Amniotic epithelial cell (primary cell): Measurements from ENCODE around the gene SYAP1.
"Not testable (repeated sequence)": the region's sequence is repeated elsewhere in the genome, so short reads cannot be mapped to it uniquely, and the experiment has no call there.

Experiments
- DNase-seq: peaks from one replicate; pipeline ENCODE4 v3.0.0-alpha.2; 2010; ENCODE audit warnings: low read depth

The SYAP1 gene

DNA sequence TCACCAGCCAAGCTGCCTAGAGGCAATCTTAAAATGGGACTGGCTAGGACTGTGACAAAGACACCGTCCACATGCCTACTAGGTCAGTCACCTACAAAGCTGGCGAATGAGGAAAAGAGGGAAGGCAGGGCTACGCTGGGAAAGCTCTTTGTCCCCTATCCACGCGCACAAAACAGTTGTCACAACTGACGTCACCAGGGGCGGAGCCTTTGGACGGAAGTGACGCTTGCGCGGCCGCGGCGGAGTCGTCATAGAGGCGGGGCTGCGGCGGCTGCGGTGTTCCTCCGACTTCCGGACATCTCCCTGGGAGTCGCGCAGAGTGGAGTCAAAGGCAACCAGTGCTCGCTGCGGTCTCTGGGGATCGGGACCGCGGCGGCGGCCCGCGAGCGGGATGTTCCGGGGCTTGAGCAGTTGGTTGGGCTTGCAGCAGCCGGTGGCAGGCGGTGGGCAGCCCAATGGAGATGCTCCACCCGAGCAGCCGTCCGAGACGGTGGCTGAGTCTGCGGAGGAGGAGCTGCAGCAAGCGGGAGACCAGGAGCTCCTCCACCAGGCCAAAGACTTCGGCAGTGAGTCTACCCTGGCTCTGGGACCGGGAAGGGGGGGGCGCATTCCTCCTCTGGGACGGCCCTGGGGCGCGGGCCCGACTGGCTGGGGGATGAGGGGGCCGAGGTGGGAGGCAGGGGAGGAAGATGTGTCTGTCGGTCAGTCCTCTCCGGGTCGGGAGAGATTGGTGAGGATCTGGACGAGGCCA lies at the start of gene SYAP1:
Gene SYAP1, plus strand, starts transcription at position 279 of the 751 bp plus-strand sequence. Its CDS starts 113 bp downstream, at position 392.
- DNase-seq = peak; percentile 88

DNA sequence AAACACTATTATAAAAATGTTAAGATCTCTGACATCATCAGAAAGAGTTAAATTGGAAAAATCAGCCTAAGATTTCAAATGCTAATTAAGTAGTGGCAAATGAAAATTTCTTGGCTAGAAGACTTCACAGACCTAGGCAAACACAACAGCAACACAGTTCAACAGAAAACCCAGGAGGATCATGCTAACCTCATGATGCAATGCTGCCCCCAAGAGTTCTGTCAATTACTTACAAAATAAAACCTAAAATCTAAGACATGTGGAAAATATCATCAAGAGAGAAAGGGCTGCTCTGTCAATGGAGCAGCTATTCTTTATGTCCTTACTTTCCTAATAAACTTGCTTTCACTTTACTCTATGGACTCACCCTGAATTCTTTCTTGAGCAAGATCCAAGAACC lies 48.4 kb upstream of the SYAP1 start:
- peak; percentile 55 for DNase-seq

DNA sequence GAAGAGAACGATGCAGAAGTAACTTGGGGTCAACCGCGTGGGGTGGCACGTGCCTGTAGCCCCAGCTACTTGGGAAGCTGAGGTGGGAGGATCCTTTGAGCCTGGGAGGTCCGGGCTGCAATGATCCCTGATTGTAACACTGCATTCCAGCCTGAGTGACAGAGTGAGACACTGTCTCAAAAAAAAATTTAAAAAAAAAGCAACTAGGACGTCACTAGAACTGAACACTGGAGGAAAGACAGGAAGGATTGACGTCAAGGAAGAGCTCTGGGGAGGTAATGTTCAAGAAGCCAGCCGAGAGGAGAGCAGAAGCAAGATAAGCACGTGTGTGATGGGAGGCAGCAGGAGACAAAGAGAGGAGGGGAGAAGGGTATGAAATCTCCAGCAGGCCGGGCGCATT lies 40.7 kb upstream of the SYAP1 start:
- peak; percentile 45 for DNase-seq

DNA sequence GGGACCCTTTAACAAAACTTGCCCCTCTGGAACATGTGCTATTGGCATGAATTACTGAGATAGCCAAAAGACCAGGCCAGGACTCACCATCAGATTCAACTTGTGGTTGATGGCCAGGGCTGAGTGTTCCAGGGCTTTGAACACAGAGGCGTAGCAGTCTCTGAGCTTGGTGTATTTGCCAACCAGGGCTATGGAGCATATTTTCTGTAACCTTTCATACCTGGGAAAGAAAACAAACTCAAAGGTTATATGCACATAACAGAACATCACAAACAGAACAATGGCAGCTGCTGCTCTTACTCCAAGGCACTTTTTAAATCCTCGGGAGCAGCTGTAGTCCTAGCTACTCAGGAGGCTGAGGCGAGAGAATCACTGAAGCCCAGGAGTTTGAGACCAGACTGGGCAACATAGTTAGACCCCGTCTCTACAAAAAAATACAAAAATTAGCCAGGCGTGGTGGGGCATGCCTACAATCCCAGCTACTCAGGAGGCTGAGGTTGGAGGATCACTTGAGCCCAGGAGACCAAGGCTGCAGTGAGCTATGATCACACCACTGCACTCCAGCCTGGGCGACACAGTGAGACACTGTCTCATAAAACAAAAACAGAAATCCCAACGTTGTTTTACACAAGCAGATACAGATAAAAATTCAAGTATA lies 36.3 kb upstream of the SYAP1 start:
- no peak for DNase-seq

DNA sequence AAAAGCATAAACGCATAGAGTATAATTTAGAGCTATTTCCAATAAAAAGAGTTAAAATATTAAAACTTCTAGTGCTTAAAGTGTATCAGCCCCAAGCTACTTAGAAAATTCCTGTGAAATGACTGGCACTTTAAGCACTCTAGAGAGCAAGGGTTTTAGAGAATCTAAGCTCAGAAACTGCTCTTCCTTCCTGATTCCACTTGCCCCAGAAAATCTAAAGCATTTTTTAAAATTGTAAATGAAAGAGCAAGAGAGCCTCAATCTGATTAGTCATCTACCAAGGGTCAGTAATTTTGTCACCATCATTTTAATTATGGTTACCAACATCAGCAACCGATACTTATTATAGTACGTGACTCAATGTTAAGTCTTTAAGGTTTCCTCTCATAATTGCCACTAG lies 31.9 kb upstream of the SYAP1 start:
- no peak for DNase-seq

- peak; percentile 21 for DNase-seq
Measured at GRCh38 chrX:16695079-16695676, 24.2 kb upstream of the SYAP1 start.

GRCh38 chrX:16696956-16697355 lies 22.5 kb upstream of the SYAP1 start:
- no peak for DNase-seq

GRCh38 chrX:16699389-16699788 lies 20.0 kb upstream of the SYAP1 start:
- no peak for DNase-seq

- no peak for DNase-seq
Measured at GRCh38 chrX:16700734-16701133, 18.7 kb upstream of the SYAP1 start.

- DNase-seq = no peak
Measured at GRCh38 chrX:16702700-16703599, 16.5 kb upstream of the SYAP1 start.

DNA sequence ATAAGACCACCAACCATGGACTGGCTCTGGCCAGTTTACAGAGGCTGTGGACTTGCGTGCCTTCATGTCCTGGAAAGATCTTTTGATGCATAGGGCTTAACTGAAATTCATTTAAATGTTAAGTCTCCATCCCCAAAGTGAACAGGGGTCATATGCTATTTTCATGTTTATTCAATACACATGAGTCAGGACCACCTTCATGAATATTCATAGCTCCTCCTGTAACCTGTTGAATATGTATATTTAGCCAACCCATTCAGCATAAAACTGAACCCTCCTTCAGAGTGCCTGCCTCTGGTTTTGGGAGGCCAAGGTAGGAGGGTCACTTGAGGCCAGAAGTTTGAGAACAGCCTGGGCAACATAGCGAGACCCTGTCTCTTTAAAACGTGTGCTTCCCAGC lies 14.0 kb upstream of the SYAP1 start:
- DNase-seq = no peak

GRCh38 chrX:16708016-16708415 lies 11.4 kb upstream of the SYAP1 start:
- no peak for DNase-seq

DNA sequence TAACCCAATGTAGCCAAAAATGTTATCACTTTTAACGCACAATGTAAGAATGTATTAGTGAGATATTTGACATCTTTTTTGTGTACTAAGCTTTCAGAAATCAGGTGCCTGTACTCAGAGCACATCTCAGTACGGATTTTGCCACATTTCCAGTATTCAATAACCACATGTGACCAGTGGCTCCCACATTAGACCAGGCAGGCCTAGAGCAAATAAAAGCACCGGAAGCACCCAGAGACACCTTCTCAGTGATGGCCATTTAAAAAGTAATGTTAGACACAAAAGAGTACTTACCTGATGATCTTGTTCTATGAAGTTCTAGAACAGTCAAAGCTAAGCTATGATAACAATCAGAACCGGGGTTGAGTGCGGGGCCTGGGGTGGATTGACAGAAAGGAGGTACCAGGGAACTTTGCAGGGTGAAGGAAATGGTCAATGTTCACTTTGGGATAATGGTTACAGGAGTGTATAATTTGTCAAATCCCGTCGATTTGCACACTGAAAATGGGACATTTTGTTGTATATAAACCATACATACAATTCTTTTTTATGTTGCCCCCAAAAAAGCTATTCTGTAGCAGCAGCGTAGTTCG lies 8.1 kb upstream of the SYAP1 start:
- no peak for DNase-seq

DNA sequence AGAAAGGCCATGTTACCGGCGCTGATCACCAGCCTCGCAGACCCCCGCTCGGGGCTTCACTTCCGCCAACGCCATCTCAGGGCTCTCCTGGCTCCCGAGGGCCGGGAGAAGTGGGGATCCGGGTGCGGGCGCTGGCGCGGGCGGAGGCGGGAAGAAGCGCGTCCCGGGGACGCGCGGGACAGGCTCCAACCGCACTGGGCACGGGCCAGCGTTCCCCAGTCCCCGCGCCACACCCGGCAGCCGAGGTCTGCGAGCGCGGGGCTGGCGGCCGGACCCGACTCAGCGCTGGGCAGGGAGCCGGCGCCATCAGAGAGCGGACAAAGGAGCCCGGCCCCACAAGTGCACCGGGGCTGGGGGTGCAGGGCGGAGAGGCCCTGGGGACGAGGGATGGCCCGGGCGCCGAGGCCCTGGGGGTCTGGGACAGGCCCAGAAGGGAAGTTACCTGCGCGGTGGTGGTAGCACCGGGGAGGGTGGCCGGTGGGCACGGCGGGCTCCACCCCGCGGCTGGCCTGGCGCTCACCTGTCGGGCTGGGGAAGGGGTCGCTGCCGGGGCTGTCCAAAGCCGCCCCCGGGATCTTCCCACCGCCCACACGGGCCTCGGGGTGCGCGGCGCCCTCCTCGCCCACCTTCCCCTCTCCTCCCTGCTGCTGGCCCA lies 7.4 kb upstream of the SYAP1 start:
- no peak for DNase-seq

DNA sequence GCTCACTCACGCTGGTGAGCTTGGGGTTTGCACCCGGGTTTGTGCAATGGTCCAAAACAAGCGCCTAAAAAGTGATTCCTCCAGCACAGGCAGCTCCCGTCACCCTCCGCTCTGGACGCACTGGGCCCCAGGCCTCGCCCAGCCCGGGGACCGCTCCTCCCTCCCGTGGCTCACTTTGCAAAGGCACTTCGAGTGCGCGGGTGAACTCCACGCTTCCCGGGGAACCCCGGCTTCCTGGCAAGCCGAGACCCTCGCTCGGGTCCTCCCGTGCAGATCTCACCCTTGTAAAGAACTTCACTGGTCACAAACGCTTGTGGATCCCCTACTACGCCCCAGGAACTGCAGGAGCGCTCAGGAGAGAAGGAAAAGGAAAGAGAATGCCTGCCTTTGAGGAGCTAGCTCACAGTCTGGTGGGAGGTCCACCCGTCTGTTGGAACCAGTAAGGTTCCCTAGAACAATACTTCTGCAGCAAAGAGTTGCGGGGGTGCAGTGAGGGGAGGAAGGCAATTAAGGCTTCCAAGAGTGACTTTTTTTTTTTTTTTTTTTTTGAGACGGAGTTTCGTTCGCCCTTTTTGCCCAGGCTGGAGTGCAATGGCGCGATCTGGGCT lies 6.8 kb upstream of the SYAP1 start, which contains the start of gene CTPS2:
Gene CTPS2, minus strand, starts transcription at position 122 of the 608 bp plus-strand sequence. CDS start 9,767 bp downstream, outside the sequence.
- peak; percentile 29 for DNase-seq

DNA sequence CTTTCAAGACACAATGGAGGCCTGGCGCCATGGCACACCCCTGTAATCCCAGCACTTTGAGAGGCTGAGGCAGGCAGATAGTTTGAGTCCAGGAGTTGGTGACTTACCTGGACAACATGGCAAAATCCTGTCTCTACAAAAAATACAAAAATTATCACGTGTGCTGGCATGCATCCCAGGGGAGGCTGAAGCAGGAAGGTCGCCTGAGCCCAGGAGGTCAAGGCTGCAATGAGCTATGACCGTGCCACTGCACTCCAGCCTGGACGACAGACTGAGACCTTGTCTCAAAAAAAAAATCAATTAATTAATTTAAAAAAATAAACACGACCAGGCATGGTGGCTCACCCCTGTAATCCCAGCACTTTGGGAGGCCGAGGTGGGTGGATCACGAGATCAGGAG lies 4.9 kb upstream of the SYAP1 start:
- DNase-seq = no peak

- DNase-seq = not testable (repeated sequence)
Measured at GRCh38 chrX:16715638-16716037, 3.8 kb upstream of the SYAP1 start.

DNA sequence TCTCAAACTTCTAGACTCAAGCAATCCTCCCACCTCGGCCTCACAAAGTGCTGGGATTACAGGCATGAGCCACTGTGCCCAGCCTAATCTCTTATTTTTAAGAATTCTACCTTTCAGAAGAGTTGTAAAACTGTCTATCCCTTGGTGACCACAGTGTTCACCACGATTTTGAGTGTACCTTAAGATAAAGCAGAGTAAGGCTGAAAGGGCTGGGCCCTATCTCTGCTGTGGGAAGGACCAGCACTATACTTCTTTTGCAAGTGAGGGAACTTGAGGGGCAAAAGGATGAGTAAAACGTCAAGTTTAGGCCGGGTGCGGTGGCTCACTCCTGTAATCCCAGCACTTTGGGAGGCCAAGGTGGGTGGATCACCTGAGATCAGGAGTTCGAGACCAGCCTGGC lies 3.0 kb upstream of the SYAP1 start:
- DNase-seq = not testable (repeated sequence)

DNA sequence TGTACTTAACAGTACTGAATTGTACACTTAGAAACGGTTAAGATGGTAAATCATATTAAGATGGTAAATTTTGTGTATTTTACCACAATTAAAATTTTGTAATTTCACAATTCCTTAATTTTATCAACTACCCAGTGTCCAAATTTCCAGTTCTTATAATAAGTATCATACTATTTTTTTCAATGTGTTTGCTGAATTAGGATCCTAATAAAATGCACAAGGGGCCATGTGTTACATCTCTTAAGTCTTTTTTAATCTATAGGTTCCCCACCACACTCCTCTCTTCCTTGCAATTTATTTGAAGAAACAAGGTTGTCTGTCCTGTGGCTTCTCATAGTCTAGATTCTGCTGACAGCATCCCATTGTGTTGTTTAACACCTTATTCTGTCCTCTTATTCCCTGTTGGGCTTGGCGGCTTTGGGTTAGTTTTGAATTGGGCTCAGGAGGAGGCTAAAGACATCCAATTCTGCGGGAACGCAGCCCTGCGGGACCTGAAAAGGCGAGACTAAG lies 533 bp upstream of the SYAP1 start:
- DNase-seq = no peak

DNA sequence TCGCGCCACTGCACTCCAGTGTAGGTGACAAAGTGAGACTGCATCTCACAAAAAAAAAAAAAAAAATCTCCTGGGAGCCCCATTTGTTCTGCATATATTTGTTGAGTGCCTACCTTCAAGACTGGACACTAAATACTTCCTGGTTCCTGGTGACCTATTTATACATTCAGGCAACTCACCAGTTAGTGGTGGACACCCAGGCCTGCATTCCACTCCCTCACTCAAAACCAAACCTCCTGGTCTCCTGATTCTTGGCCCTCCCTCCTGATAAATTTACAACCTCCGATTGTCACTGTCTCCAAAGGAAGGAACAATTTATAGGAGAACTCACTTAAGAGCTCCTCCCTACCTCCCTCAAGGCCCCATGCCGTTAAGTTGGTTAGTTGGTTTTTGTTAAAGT lies 3.1 kb downstream of the SYAP1 start:
- DNase-seq = no peak

- no peak for DNase-seq
Measured at GRCh38 chrX:16725072-16725471, 5.7 kb downstream of the SYAP1 start.
